ENCODE results near the gene TPM4. TPM values are rescaled to one million over a fixed set of nuclear protein-coding genes. Genes with fewer than 3 reads are reported as not detected.
"Not testable (repeated sequence)": the region's sequence is repeated elsewhere in the genome, so short reads cannot be mapped to it uniquely, and the experiment has no call there.

Gene TPM4
- total RNA-seq, result 100 to 1,000 TPM; 101 to 296 (median 151) TPM

DNA sequence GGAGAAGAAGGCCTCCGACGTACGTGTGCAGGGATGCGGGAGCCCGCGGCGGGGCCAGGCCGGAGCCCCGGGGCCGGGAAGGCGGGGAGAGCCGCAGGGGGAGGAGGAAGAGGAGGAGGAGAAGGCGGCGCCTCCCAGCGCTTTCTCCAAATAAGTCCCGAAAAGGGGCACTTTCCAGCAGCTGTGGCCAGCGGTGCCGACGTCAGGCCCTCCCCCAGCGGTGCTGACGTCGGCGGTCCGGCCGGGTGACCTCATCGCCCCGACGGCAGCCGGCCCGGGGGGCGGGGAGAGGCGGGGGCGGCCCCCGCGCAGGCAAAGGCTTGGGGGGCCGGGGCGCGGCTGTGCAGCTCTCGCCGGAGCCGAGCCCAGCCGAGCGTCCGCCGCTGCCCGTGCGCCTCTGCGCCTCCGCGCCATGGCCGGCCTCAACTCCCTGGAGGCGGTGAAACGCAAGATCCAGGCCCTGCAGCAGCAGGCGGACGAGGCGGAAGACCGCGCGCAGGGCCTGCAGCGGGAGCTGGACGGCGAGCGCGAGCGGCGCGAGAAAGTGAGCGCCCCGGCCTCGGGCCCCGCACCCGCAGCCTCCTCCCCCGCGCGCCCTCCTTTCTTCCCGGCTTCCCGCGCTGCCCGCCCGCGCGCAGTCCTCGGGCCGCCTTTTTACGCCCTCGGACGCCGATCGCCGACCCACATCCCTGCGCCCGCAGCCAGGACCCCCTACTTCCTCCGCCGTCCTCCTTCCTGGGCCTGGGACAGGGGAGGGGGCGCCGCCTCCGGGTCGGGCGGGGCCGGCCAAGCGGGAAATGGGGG is at the start of gene TPM4:
TSS of gene TPM4 (plus strand) at position 342 of the 804 bp plus-strand sequence. CDS start at position 413, 71 bp downstream.
- Histone ChIP-seq H3K27ac (peak within 1 kb of the TSS; percentile 95 to 99 (median 98)), H3K4me1 (peaks cover 13 to 16% of the 10 kb centered on the region in 2 donors), H3K27me3 (no peaks in the 10 kb centered on the region), H3K9me3 (no peaks in the 10 kb centered on the region), H3K4me3 (replicated peaks in 1 of 3) (peak within 1 kb of the TSS; percentile 1 to 98 (median 88)), H3K36me3 (no peaks in the 10 kb centered on the region)
- DNase-seq, result peak; percentile 72 to 76
- TF ChIP-seq, protein P1, sequence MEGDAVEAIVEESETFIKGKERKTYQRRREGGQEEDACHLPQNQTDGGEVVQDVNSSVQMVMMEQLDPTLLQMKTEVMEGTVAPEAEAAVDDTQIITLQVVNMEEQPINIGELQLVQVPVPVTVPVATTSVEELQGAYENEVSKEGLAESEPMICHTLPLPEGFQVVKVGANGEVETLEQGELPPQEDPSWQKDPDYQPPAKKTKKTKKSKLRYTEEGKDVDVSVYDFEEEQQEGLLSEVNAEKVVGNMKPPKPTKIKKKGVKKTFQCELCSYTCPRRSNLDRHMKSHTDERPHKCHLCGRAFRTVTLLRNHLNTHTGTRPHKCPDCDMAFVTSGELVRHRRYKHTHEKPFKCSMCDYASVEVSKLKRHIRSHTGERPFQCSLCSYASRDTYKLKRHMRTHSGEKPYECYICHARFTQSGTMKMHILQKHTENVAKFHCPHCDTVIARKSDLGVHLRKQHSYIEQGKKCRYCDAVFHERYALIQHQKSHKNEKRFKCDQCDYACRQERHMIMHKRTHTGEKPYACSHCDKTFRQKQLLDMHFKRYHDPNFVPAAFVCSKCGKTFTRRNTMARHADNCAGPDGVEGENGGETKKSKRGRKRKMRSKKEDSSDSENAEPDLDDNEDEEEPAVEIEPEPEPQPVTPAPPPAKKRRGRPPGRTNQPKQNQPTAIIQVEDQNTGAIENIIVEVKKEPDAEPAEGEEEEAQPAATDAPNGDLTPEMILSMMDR (IDR thresholded peaks at IDR 0.05), result no peak
- TF ChIP-seq POLR2A (IDR thresholded peaks at IDR 0.05), result peak; percentile 51 to 68
- intact Hi-C loops (cut with DNase I), result no loop called here
- WGBS, 2 donors, result 0 to 1% methylated on average over 17 to 19 of the region's 101 CpGs

DNA sequence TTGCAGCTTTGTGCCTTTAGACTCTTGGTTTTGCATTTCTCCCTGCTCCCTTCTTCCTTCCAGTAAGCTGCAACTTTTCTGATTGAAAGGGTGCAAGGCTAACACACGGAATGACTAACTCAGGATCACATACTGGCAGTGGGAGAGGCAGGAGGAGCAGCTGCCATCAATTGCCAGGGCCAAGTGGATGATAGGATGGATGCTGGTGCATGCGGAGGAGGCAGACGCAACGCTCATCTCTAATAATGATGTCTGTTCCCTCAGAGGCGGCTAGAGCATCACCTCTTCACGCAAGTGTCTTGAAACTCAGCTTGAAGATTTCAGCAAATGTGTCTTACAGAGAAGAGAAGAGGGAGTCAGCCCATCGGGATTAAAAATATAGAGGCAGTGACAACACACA is 49.5 kb upstream of the TPM4 start:
- no peak overlapping the region for H3K4me3 ChIP-seq (replicated peaks in 1 of 3)
- H3K27ac ChIP-seq, result no peak overlapping the region
- DNase-seq, result no peak
- no peaks in the 10 kb centered on the region for H3K4me1 ChIP-seq
- 83 to 86% methylated on average over 7 of the region's 7 CpGs for WGBS, 2 donors
- H3K9me3 ChIP-seq, result no peaks in the 10 kb centered on the region
- H3K36me3 ChIP-seq, result no peaks in the 10 kb centered on the region
- no peaks in the 10 kb centered on the region for H3K27me3 ChIP-seq
- intact Hi-C loops (cut with DNase I), result no loop called here
- TF ChIP-seq POLR2A (IDR thresholded peaks at IDR 0.05), result no peak
- TF ChIP-seq, protein P1 (IDR thresholded peaks at IDR 0.05), result no peak

DNA sequence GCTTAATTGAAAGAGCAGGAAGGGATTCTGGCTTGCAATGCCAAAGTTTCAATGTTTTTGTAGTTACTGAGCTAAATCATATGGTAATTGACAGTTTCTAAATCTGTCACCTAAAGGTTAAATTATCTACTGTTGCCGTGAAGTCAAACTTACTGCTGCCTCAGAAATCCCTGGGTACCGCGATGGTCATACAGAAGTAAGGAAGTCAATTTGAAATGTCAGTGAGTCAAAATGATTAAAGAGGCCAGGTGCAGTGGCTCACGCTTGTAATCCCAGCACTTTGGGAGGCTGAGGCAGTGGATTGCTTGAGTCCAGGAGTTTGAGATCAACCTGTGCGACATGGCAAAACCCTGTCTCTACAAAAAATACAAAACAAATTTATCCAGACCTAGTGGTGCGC is 48.8 kb upstream of the TPM4 start:
- Histone ChIP-seq H3K27ac (no peak overlapping the region), H3K9me3 (no peaks in the 10 kb centered on the region), H3K4me1 (no peaks in the 10 kb centered on the region), H3K4me3 (replicated peaks in 1 of 3) (no peak overlapping the region), H3K27me3 (no peaks in the 10 kb centered on the region), H3K36me3 (no peaks in the 10 kb centered on the region)
- WGBS, 2 donors, result 53 to 64% methylated on average over 6 of the region's 6 CpGs
- DNase-seq, result no peak
- intact Hi-C loops (cut with DNase I), result no loop called here
- TF ChIP-seq, protein P1 (IDR thresholded peaks at IDR 0.05), result no peak
- TF ChIP-seq POLR2A (IDR thresholded peaks at IDR 0.05), result no peak

- H3K4me1 ChIP-seq; H3K36me3 ChIP-seq; intact Hi-C loops (cut with DNase I); DNase-seq; H3K27ac ChIP-seq; H3K4me3 ChIP-seq (replicated peaks in 1 of 3); H3K9me3 ChIP-seq; H3K27me3 ChIP-seq: not testable (repeated sequence)
- WGBS, 2 donors, result 84 to 87% methylated on average over 12 of the region's 12 CpGs
Observed at GRCh38 chr19:16030155-16030554, 46.1 kb upstream of the TPM4 start.

DNA sequence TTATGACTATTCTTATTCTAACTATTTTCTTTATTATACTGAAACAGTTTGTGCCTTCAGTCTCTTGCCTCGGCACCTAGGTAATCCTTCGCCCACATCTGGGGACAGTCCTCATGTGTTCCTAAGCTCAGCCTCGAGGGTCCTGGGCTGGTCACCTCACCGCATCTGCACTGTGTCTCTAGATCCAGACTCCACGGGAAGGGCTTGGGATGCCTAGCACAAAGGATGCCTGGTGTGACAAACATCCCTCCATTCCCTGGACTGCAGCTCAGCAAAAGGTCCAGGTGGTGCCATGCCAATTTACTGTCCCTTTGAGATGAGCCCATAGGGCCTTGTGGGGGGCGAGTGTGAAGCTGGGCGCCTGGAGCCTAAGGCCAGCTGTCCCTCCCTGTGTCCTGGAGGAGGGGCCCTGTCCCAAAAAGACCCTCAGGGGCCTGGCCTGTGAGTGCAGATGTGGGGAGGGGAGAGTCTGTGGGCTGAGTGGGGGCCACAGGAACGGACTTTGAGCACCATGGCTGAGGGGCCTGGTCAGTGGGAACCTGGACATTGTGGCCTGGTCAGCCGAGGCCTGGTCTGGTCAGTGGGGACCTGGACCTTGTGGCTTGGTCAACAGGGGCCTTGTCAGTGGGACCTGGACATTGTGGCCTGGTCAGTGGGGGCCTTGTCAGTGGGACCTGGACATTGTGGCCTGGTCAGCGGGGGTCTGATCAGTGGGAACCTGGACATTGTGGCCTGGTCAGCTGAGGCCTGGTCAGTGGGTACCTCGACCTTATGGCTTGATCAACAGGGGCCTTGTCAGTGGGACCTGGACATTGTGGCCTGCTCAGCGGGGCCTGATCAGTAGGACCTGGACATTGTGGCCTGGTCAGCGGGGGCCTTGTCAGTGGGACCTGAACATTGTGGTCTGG is 45.1 kb upstream of the TPM4 start:
- no peak overlapping the region for H3K4me3 ChIP-seq (replicated peaks in 1 of 3)
- H3K9me3 ChIP-seq, result no peaks in the 10 kb centered on the region
- no peak for DNase-seq
- WGBS, 2 donors, result 91% methylated on average over 10 to 12 of the region's 13 CpGs
- intact Hi-C loops (cut with DNase I), result no loop called here
- H3K4me1 ChIP-seq, result no peaks in the 10 kb centered on the region
- TF ChIP-seq, protein P1 (IDR thresholded peaks at IDR 0.05), result no peak
- no peak for TF ChIP-seq POLR2A (IDR thresholded peaks at IDR 0.05)
- no peak overlapping the region for H3K27ac ChIP-seq
- H3K36me3 ChIP-seq, result no peaks in the 10 kb centered on the region
- no peaks in the 10 kb centered on the region for H3K27me3 ChIP-seq

Data from thyroid gland (tissue), 4 donors.